Loucy (cell line): ENCODE measurements around the gene TAS1R2.

Source experiments
- H2AFZ ChIP-seq: fragments of 200-600 bp; sonication (generic); 2 replicates; pipeline ENCODE4 v1.6.0; 2016; ENCODE audit warnings: antibody characterized with exemption, mild to moderate bottlenecking, low read length, moderate library complexity
- H3F3A ChIP-seq: fragments of 200-600 bp; 2 replicates; pipeline ENCODE4 v1.6.0; 2016; ENCODE audit warnings: antibody characterized with exemption, low read depth, mild to moderate bottlenecking
- H3K27me3 ChIP-seq: fragments of 200-600 bp; sonication (generic); 2 replicates; pipeline ENCODE4 v1.6.1; 2014; ENCODE audit warnings: low read length, mild to moderate bottlenecking; ENCODE audit not compliant: insufficient read depth, poor library complexity, severe bottlenecking
- H3K36me3 ChIP-seq: fragments of 200-600 bp; sonication (generic); 2 replicates; pipeline ENCODE4 v1.6.1; 2016; ENCODE audit warnings: low read length; ENCODE audit not compliant: insufficient read depth
- H3K4me1 ChIP-seq: fragments of 200-600 bp; sonication (generic); 2 replicates; pipeline ENCODE4 v1.5.1; 2014; ENCODE audit warnings: low read length, mild to moderate bottlenecking; ENCODE audit not compliant: insufficient read depth, poor library complexity, severe bottlenecking
- H3K4me2 ChIP-seq: fragments of 200-600 bp; sonication (generic); 2 replicates; pipeline ENCODE4 v1.6.0; 2014; ENCODE audit warnings: antibody characterized with exemption, low read length, low read depth, mild to moderate bottlenecking; ENCODE audit not compliant: poor library complexity, severe bottlenecking
- H3K4me3 ChIP-seq: fragments of 200-600 bp; sonication (generic); 2 replicates; pipeline ENCODE4 v1.5.1; 2014; ENCODE audit warnings: low read length, mild to moderate bottlenecking, mixed read lengths; ENCODE audit not compliant: poor library complexity, severe bottlenecking
- H3K79me2 ChIP-seq: fragments of 200-600 bp; sonication (generic); 2 replicates; pipeline ENCODE4 v1.6.1; 2014; ENCODE audit warnings: low read length; ENCODE audit not compliant: insufficient read depth
- H3K9ac ChIP-seq: fragments of 200-600 bp; sonication (generic); 2 replicates; pipeline ENCODE4 v1.6.0; 2014; ENCODE audit warnings: mild to moderate bottlenecking, low read depth, low read length, moderate library complexity; ENCODE audit not compliant: poor library complexity, severe bottlenecking
- H3K9me2 ChIP-seq: fragments of 200-600 bp; sonication (generic); replicated peaks from 2 replicates; pipeline ENCODE4 v1.6.1; 2016; ENCODE audit warnings: low read depth, low read length, mixed read lengths
- H3K9me3 ChIP-seq: fragments of 200-600 bp; sonication (generic); 2 replicates; pipeline ENCODE4 v1.6.1; 2014; ENCODE audit warnings: mild to moderate bottlenecking, antibody characterized with exemption, low read length, low read depth; ENCODE audit not compliant: insufficient read depth
- H4K20me1 ChIP-seq: fragments of 200-600 bp; sonication (generic); 2 replicates; pipeline ENCODE4 v1.6.0; 2014; ENCODE audit warnings: antibody characterized with exemption, low read length, mild to moderate bottlenecking; ENCODE audit not compliant: insufficient read depth, poor library complexity, severe bottlenecking
- EZH2phosphoT487 ChIP-seq: fragments of 200-600 bp; IDR thresholded peaks from 2 replicates; pipeline ENCODE4 v1.6.1; 2018; ENCODE audit warnings: antibody characterized with exemption, mild to moderate bottlenecking, moderate library complexity, borderline replicate concordance
- TF ChIP-seq, protein P1 (sequence below): fragments of 200-600 bp; sonication (generic); conservative IDR thresholded peaks from 2 replicates; pipeline ENCODE4 v1.5.1; 2014; ENCODE audit warnings: mild to moderate bottlenecking, antibody characterized with exemption, low read length

Gene TAS1R2

DNA sequence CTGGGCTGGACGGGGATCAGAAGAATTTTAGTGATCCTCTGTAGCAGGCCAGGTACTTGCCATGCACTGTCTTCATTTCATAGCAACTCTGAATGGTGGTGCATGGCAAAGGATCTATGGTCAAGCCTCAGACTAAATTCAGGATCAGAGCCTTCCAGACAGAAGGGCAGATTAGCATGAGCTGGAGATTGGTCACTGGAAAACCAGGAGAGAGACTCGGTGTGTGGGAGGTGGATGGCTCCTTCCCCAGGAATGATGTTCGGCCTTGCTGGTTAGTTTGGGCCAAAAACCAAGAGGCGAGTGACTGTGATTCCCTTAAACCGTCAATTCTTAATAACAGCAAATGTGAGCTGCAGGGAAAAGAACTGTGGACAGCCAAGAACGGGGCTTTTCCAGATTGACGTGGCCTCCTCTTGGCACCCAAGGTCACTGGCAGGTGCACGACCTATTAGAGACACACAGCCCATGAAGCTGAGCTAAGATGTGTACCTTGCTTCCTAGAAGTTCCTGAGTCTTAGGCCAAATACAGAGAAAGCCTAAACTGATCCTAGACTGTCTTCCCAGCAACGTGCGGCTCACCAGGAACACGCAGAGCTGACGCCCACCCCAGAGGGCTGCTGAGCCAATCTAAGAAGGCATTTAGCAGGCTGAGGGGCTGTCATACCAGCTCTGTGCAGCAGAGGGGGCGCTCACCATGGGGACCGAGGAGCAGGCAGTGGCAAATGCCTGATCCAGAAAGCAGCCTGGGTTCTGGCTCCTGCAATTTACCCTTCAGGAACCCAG, 24.4 kb upstream of the TAS1R2 start:
- TF ChIP-seq EZH2phosphoT487: no peak
- TF ChIP-seq, protein P1, sequence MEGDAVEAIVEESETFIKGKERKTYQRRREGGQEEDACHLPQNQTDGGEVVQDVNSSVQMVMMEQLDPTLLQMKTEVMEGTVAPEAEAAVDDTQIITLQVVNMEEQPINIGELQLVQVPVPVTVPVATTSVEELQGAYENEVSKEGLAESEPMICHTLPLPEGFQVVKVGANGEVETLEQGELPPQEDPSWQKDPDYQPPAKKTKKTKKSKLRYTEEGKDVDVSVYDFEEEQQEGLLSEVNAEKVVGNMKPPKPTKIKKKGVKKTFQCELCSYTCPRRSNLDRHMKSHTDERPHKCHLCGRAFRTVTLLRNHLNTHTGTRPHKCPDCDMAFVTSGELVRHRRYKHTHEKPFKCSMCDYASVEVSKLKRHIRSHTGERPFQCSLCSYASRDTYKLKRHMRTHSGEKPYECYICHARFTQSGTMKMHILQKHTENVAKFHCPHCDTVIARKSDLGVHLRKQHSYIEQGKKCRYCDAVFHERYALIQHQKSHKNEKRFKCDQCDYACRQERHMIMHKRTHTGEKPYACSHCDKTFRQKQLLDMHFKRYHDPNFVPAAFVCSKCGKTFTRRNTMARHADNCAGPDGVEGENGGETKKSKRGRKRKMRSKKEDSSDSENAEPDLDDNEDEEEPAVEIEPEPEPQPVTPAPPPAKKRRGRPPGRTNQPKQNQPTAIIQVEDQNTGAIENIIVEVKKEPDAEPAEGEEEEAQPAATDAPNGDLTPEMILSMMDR: peak; percentile 93
- H3K9me3 ChIP-seq: no peaks in the 10 kb centered on the region
- H3K9me2 ChIP-seq: no peaks in the 10 kb centered on the region
- H3K4me2 ChIP-seq: no peak overlapping the region
- H4K20me1 ChIP-seq: no peaks in the 10 kb centered on the region
- no peaks in the 10 kb centered on the region for H3K79me2 ChIP-seq
- H3K9ac ChIP-seq: no peak overlapping the region
- H3K27me3 ChIP-seq: no peaks in the 10 kb centered on the region
- peaks cover 14% of the 10 kb centered on the region for H3K4me1 ChIP-seq
- no peak overlapping the region for H3K4me3 ChIP-seq
- no peaks in the 10 kb centered on the region for H3F3A ChIP-seq
- H2AFZ ChIP-seq: no peak overlapping the region
- H3K36me3 ChIP-seq: peaks cover 7% of the 10 kb centered on the region; the same call in 1 of the 2 replicates

GRCh38 chr1:18883079-18883478, 23.6 kb upstream of the TAS1R2 start:
- TF ChIP-seq, protein P1: no peak
- no peak for TF ChIP-seq EZH2phosphoT487

DNA sequence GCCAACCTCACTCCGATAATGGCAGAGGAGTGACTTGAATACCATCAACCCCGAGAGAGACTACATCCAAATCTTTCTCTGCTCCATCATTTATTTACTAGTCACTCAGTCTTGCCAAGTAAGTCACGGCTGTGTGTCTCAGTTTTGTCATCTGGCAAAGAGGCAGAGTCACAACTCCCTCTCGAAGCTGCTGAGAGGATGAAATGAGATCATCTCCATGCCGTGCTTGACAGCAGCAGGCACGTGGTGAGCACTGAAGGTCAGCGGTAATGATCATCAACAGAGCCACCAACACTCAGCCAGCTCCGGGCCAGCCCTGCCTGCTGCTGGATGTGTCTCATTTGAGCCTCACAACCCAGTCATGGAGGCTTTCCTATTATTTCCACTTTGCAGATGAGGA, 23.0 kb upstream of the TAS1R2 start:
- Histone ChIP-seq H3K36me3 (peaks cover 7% of the 10 kb centered on the region; the same call in 1 of the 2 replicates), H3K9ac (no peak overlapping the region), H3K9me3 (no peaks in the 10 kb centered on the region), H3F3A (no peaks in the 10 kb centered on the region), H3K4me1 (peaks cover 14% of the 10 kb centered on the region), H3K27me3 (no peaks in the 10 kb centered on the region), H3K79me2 (no peaks in the 10 kb centered on the region), H4K20me1 (no peaks in the 10 kb centered on the region), H2AFZ (no peak overlapping the region), H3K9me2 (no peaks in the 10 kb centered on the region), H3K4me2 (no peak overlapping the region), H3K4me3 (no peak overlapping the region)
- TF ChIP-seq EZH2phosphoT487: no peak
- TF ChIP-seq, protein P1: no peak

More at GRCh38 chr1:18883079-18883478, 23.6 kb upstream of the TAS1R2 start:
- Histone ChIP-seq H3K4me2 (no peak overlapping the region), H3K4me1 (peaks cover 14% of the 10 kb centered on the region), H3K36me3 (peaks cover 7% of the 10 kb centered on the region; the same call in 1 of the 2 replicates), H4K20me1 (no peaks in the 10 kb centered on the region), H3K9me3 (no peaks in the 10 kb centered on the region), H3K79me2 (no peaks in the 10 kb centered on the region), H3K9me2 (no peaks in the 10 kb centered on the region), H3K9ac (no peak overlapping the region), H3K4me3 (no peak overlapping the region), H2AFZ (no peak overlapping the region), H3F3A (no peaks in the 10 kb centered on the region), H3K27me3 (no peaks in the 10 kb centered on the region)
